ENCODE data around the gene STXBP1.
"Not testable (repeated sequence)": the region's sequence is repeated elsewhere in the genome, so short reads cannot be mapped to it uniquely, and the experiment has no call there.

STXBP1 gene

DNA sequence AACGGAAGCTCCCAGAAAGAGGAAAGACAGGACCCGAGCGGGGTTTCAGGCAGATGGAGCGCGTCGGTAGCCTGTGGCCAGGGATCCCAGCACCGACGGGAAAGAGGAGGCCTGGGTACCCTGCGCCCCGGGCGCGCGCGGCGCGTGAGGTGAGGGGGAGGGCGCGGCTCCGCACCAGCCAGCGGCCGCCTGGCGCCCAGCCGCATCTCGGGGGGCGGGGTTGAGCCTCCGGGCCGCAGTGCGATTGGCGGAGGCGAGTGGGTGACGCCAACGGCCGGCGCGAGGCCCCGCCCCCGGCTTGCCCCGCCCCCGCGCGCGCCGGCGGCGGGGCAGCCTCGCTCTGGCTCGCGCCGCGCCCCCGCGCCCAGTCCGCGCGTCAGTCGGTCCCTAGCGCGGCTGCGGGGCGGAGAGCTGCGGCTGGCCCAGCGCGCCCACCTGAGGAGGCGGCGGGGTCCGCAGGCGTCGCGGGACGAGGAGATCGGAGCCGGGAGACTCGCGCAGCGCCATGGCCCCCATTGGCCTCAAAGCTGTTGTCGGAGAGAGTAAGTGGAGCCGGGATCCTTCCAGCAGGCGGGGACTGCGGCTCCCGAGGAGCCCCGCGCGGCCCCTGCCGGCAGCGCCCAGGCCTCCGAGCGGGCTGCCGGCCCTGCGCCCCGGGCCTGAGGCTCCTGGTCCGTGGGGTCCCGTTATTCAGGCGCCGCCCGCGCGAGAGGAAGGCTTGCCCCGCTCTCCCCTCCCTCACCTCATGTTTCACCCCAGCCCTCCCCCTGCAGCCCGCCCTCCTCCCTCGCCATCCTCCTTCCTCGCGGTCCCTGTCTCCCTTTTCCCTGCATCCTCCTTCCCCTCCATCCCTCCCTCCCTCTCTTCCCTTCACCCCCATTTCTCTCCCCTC, at the start of gene STXBP1:
Gene STXBP1 (plus strand): TSS at position 379 of the 892 bp plus-strand sequence. CDS start 127 bp downstream, at position 506.
- DNase-seq (ENCODE audit: low read depth in 2 of 2), result peak; percentile 62 to 87

DNA sequence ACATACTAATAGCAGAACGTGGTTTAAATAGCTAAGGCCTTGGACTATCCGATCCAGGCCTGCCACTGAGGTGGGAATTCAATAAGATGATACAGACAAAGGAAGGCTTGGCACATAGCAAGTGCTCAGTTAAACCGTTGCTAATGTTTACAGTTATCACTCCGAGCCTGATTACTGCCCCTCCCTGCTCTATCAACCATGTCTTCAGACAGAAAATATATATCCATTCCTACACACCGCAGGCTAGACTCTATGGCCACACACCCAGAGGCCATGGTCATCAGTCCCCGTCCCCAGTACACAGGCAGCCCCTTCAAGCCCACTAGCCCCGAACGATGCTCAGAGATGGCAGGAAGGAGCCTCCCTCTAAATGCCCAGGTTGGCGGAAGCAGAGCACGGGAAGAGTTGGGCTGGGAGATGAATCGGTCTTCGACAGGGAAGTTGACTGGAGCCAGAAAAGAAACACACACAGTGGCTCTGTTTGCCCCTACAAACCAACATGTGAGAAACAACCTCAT, 49.7 kb upstream of the STXBP1 start:
- DNase-seq (ENCODE audit: low read depth in 2 of 2), result no peak

DNA sequence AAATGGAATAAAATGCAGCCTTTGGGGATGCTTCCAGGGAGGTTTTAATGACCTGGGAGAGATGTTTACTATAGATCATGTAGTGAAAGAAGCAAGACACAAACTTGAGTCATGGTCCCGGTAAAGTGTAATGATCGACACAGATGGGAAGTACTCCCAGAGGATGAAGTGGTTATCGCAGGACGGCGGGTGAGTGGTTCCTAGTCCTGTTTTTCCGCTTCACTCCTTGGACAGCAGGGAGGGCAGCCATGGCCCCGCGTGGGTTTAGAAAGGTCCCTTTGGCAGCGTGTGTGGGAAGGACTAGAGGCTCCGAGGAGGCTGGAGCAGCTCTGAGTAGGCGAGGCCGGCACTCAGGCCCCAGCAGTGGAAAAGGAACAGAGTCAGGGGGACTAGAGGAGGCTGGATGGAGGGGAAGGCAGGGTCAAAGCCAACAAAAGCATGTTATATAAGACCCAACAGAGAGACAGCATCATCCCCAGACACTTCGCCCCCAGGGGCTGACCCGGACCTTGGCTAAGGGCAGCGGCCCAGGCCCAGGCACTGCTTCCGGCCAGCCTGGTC, 49.2 kb upstream of the STXBP1 start:
- DNase-seq (ENCODE audit: low read depth in 2 of 2), result no peak

DNA sequence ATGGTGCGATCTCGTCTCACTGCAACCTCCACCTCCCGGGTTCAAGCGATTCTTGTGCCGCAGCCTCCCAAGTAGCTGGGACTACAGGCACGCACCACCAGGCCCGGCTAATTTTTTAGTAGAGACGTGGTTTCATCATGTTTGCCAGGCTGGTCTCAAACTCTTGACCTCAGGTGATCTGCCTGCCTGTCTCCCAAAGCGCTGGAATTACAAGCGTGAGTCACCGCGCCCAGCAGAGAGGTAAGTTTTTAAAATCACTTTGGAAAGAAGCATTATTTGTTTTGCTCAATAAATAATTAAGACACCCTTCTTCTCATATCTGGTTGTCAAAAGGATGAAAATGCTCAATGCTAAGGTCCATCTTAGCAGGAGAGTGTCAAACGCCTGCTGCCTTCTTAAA, 48.5 kb upstream of the STXBP1 start:
- DNase-seq (ENCODE audit: low read depth in 2 of 2), result no peak

DNA sequence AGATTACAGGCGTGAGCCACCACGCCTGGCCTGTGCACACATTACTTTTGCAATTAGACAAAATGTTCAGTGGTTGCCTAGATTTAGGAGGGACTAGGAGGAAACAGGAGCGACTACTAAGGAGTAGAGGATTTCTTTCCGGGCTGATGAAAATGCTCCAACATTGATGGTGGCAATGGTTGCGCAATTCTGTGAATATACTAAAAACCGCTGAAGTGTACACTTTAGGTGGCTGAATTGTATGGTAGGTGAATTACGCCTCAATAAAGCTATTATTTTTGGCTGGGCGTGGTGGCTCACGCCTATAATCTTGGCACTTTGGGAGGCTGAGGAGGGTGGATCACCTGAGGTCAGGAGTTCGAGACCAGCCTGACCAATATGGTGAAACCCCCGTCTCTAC, 46.8 kb upstream of the STXBP1 start:
- DNase-seq (ENCODE audit: low read depth in 2 of 2), result no peak

DNA sequence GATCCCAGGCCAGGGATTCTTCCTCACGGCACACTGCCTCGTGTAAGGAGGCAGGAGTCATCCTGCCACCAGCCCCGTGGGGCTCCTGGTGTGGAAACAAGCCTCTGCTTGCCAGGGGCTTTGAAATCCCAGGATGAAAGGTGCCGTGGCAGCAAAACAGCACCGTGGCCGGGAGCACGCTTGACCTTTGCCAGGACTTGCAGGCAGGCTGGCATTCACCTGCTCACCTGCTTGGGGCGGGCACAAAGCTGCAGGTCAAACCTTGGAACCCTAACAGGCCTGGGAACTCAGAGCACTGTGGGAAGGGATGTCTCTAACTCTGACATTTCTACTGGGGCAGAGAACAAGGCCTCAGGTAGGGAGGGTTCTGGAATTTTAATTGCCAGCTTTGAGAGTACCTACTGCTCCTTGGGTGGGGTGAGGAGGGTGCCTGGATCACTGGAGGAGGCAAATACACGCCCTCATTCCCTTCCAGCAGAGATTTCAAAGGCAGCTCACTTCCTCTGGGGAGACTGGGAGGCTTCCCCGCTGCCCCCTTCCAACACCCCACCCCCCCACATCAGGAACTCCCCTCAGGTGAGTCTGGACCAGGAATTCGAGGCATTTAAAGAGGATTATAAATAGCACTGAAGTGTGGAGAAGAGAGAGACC, 45.6 kb upstream of the STXBP1 start:
- DNase-seq (ENCODE audit: low read depth in 2 of 2), result no peak

DNA sequence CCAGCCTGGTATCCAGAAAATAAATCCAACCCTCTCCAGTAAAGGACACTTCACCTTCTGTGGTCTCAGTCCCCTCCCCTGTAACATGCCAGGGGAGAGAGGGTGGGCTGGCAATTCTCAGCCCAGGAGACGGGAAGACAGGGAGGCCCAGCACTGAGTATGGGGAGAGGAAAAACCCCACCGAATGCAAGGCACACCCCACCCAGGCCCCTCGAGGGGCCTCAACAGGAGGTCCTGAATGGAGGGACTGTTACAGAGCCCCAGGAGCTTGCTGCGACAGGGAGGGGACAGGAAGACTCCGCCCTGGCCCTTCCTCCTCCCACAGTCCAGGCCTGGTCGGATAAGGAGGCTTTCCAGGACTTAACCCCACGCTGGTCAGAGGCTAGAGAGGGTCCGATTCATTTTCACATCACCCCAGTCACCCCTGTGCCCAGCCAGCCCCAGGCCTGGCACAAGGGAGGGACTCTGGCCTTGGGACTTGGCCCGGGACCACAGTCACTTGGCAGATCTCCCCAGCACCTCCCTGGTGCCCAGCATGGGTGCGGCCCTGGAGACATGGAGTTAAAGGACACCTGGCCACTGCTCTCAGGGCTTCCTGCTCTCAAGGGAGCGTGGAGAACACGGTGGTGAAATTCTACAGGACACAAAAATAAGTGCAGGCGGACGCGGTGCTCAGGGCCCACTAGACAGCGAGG, 44.9 kb upstream of the STXBP1 start:
- DNase-seq (ENCODE audit: low read depth in 2 of 2), result no peak

DNA sequence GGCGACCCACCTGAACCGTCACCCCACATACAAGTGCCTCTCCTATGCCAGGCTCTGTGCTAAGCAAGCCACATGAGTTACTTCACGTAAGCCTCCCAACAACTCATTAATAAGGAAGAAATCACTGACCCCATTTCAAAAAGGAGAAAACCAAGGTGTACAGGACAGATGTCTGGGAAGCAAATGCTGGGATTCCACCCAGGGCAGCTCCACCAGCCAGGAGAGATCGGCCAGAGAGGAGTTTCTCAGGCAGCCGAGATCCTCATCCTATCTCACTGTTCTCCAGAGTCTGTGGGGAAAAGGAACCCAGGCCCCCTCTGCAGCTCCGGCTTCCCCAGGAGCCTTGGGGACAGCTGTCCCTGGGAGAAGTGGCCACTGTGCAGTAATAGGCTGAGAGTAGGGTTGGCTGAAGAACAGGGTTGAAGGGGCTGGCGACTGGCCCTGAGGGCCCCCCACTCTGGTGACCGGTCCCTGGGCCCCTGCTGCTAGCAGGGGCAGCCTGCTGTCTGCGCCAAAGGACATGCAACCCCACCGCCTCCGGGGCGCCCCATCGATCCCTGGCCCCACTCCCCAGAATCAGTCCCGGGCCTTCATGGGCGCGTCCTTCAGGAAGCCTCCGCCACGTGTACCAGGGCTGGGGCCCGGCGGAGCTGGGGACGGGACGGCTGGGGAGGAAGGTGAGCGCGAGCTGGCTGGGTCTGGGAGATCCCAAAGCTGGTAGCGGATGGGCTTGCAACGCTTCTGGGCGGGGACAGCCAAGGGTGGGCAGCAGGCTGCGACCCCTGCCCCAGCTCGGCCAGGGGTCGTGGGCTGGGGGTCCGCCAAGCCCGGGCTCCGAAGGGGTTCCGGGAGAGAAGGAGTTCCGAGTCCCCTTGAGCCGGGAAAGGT, 44.1 kb upstream of the STXBP1 start:
- no peak for DNase-seq (ENCODE audit: low read depth in 2 of 2)

DNA sequence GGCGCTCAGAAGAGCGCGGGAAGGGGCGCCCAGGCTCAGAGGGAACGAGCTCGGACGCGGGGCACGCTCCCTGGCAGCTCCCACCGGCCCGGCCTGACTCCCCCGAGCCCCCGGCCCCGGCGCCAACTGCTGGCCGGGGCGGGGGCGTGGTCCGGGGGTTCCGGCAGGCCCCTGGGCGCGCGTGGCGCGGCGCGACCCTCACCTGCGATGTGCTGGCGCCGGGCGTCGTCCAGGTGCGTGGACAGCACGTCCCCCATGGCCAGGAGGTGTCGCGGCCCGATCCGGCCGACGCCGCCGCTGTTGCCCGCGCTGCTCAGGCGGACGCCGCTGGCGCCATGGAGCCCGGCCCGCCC, 43.5 kb upstream of the STXBP1 start:
- no peak for DNase-seq (ENCODE audit: low read depth in 2 of 2)

DNA sequence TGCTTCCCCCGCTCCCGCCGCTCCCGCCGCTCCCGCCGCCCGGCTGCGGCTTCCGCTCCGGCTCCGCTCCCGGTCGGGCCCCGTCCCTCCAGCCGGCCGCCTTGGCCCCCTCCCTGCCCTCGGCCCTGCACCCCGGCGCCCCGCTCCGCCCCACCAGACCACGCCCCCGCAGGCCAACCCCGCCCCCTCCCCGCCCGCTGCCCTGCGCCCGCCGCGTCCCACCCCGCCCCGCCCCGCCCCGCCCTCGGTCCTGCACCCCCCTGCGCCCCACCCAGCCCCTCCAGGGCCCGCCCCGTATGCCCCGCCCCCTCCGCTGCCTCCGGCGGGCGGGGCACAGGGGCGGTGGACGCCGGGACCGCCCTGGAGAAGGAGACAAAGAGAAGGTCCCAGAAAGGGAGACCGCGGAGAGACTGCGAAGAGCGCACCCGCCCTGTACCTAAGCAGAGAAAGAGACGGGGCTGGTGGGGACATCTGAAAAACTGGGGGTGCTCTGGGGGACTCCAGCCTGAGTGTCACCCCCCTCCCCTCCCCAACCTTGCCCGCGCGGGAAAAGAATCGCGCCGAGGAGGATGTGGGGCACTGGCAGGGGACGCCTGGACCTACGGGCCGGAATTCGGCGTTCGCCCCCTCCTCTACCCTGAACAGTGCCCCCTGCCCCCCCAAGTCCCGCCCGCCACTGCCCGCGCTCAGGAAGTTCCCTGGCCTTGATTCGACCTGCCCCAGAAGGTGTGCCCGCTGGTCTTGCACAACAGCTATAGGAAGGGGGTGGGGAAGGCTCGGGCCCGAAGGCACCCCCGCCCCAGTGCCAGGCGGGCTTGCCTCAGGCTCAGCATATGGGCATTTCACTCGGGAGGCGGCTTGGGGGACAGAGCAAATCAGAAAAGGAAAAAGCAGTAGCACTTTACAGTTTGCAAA, 42.8 kb upstream of the STXBP1 start:
- peak; percentile 52 to 76 for DNase-seq (ENCODE audit: low read depth in 2 of 2)

DNA sequence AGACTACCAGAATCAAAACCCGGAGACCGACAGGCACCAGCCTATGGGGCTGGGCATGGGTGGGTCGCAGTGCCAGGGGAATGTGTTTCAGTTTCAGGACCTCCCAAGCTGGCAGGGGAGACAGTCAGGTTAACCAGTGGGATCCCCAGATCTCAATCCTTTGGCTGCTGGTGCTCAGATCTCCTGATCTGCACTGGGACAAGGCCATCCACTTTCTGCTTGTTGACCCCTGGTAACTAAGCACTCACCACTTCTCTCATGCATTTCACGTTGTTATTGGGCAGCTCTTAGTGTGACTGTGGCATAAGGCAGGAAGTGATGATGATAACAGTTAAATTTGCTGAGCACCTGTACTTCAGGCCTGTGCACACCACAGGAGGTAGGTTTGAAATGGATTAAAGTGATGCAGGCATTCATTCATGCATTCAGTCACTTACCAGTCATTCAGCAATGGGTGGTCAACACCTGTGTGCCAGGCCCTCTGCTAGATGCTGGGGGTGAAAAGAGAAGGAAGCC, 42.1 kb upstream of the STXBP1 start:
- DNase-seq (ENCODE audit: low read depth in 2 of 2), result no peak

DNA sequence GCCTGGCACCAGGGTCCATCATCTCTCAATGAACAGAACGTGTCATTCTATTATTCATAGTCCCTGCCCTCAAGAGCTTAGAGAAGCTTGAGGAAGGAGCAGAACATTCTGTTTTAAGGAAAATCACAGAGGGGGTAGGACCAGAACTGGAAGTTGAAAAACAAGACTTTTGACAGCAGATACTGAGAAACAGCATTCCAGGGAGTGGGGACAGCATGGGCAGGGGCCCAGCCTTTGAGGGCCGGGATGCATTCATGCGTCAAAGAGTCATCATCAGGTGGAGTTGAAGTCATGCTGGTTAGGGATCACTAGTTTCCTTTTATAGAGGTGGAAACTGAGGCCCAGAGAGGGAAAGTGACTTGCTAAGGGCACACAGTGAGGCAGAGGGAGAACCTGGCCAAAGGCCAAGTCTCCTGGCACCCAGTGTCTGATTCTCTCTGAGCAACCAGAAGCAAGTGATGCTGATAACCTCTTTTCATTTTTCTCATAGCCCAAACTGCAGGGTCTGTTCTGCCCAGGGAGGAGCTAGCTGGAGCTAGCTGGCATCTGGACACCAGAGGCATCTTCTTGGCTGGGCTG, 41.5 kb upstream of the STXBP1 start:
- no peak for DNase-seq (ENCODE audit: low read depth in 2 of 2)

DNA sequence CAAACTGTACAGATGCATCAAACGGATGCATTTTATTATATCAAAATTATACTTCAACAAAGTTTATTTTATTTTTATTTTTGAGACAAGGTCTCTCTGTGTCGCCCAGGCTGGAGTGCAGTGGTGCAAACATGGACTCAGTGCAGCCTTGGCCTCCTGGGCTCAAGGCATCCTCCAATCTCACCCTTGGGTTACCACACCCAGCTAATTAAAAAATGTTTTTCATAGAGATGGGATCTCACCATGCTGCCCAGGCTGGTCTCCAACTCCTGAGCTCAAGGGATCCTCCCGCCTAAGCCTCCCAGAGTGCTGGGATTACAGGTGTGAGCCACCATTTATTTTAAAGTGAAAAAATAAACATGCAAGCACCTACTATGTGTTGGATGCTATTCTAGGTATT, 40.1 kb upstream of the STXBP1 start:
- DNase-seq (ENCODE audit: low read depth in 2 of 2), result no peak

DNA sequence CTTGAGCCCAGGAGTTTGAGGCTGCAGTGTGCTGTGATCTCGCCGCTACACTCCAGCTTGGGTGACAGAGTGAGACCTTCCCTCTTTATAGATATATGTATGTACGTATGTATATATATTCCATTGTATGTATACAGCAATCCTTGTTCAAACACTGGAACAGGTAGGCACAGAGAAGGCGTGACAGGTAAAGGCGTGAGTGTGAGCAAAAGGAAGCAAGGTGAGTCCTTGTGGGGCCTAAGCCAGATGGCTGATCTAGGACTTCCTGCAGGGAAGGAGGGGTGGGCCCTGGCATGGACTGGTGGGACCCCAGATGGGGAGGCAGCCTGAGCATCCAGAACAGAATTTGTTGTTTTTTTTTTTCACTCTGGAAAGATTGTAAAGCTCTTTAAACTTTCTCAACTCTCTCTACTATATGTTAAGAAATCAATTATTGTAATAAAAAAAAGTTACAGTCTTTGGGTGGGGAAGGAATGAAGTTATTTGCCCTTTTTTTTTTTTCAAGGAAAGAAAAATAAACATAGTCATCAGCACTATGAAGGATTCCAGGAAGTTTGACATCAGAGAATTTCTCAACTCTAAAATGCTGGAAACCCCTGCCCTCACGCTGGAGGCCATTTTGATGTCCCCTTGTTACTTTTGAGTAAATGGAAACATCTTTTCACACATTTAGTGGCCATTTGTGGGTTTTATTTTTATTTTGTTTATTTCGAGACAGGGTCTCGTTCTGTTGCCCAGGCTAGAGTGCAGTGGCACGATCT, 38.9 kb upstream of the STXBP1 start:
- no peak for DNase-seq (ENCODE audit: low read depth in 2 of 2)

DNA sequence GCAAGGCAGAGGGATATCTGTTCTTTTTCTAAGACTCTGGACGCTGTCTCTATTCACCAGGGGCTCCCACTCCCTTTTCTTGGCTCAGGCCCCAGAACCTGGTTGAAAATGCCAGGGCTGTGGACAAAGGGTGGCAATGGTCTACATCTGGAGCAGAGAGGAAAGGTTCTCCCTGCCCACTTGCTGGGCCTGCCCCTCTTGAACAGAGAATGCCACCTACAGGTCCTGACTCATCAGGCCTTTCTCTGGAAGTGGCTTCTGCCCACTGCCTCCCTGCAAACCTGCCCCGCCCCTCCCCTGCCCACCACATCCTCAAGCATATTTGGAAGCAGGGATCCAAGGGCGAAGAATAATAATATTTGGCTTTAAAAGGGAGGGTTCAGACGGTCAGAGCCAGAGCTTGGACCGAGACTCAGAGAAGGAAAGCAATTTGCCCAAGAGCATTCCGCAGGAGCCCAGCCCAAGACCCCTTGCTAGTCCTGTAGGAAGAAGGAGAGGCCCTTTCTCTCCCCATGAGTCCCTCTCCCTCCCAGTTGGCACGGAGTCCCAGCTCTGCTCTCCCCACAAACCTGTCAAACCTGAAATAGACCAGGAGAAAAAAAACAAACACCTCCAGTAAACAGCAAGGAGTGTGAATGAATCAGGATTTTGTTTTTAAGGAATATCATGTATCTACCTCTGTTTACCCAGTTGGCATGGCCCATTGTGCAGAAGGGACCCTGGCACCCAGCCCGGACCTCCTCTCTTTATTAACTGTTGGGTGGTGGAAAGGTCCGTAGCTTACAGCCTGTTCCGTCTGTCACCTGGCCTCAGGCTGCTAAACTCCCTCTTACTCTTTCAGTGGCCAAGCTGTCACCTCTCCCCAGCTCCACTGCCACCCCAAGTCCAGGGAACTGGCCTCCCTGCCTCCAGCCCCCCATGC, 37.7 kb upstream of the STXBP1 start:
- DNase-seq (ENCODE audit: low read depth in 2 of 2), result peak; percentile 38 to 54

DNA sequence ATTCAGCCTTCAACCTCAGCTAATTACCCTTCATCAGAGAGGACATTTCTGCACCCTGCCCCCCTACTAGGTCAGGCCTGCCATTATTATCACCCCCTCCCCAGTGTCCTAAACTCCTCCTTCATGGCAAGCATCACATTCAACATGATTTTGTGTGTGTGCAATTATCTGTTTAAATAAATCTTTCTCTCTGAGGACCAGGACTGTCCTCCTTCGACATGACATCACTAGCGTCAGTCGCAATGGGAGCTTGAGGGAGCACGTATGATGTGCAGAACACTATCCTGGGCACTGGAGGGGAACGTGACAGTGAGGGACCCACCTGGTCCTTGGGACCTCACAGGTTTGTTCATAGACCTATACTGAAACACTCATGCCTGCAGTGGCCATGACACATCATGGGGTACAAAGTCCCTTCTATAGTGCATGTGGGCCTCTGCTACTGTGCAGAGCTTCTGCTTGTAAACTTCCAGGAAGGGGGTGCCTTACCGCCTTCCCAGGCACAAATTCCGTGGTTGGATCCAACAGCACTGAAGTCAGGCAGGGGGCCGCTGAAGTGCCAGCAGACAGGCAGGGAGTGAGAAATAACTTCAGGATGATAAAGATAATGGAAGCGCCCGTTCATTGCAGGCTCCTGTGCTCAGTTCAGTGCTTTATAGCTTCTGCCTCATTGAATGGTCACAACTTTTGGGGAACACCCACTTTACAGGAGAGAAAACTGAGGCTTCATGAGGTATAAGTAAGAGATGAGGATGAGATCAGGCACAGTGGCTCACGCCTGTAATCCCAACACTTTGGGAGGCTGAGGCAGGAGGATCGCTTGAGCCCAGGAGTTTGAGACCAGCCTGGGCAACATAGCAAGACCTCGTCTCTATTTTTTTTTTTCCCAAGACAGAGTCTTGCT, 36.0 kb upstream of the STXBP1 start:
- no peak for DNase-seq (ENCODE audit: low read depth in 2 of 2)

DNA sequence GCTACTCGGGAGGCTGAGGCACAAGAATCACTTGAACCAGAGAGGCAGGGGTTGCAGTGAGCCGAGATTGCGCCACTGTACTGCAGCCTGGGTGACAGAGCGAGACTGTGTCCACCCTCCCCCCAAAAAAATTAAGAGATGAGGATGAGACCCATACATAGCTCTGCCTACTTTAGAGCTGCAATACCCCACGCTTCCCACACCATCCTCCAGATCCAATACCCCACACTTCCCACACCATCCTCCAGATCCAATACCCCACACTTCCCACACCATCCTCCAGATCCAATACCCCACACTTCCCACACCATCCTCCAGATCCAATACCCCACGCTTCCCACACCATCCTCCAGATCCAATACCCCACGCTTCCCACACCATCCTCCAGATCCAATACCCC, 34.9 kb upstream of the STXBP1 start:
- DNase-seq (ENCODE audit: low read depth in 2 of 2), result not testable (repeated sequence)

All from stimulated activated CD4-positive, alpha-beta T cell treated with anti-CD3 and anti-CD28 coated beads, Interleukin-15, amount 100 ng/mL, for 48 hours (primary cell).